ENCODE data around the gene ENHO. TPM values are rescaled to one million over a fixed set of nuclear protein-coding genes. Genes with fewer than 3 reads are reported as not detected.

Gene ENHO
- total and polyA plus RNA-seq, 2 donors (not counting 1 experiment from before 2014, with no cell fraction given) = not detected

DNA sequence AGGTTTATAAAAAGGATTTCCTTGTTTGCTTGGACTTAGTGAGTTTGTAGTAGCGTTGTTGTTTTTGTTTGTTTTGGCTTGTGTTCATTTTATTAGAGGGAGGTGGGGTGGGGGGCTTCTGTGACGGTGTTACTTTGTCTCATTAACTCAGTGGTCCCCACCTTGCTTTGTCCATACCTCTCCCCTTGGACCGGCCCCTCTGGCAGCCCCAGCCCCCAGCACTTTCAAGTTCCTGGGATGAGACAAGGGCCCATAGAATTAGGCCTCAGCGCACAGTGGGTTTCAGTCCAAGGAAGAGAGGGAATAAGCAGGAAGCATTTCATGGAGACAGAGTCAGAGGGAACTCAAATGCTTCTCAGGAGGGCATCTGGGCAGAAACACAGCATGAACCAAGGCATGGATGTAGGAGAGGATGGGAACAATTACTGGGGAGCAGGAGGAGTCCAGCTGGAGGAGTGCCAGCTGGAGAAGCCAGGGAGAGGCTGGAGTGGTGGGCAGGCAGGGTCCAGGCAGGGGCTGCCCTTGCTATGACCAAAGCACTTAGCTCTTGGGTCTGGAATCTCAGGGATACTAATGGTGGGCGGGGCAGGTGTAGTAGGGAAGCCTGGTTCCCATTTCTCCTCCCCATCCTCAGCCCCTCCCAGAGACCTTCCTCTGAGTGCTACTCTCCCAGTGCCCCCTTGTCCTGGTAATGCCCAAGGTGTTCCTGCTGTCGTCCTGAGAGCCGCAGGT lies 23.5 kb upstream of the ENHO start:
- Histone ChIP-seq H3K9me3 (ENCODE audit: control insufficient read depth, insufficient read depth, low read depth, low read length) (no peaks in the 10 kb centered on the region), H3K4me3 (replicated peaks in 1 of 4; ENCODE audit: control extremely low read depth in 1 of 4, insufficient read depth in 1 of 4, low read depth in 3 of 4, low read length in 4 of 4) (no peak overlapping the region), H2AFZ (ENCODE audit: low read length) (no peak overlapping the region), H3K27me3 (ENCODE audit: control insufficient read depth, insufficient read depth, low read length) (peaks cover 2% of the 10 kb centered on the region), H3K9ac (ENCODE audit: insufficient read depth, low read length) (no peak overlapping the region), H4K20me1 (ENCODE audit: control insufficient read depth, extremely low read depth, insufficient read depth, low read length) (no peaks in the 10 kb centered on the region), H3K27ac (ENCODE audit: insufficient read depth, low read length) (no peak overlapping the region), H3K4me1 (ENCODE audit: control insufficient read depth, extremely low read depth, insufficient read depth, low read length) (no peaks in the 10 kb centered on the region), H3K4me2 (ENCODE audit: extremely low read depth, insufficient read depth, low read length) (no peak overlapping the region), H3K79me2 (ENCODE audit: control insufficient read depth, insufficient read depth, low read length) (no peaks in the 10 kb centered on the region), H3K36me3 (ENCODE audit: control insufficient read depth, insufficient read depth, low read length) (no peaks in the 10 kb centered on the region)
- no peak for TF ChIP-seq EZH2 (IDR thresholded peaks at IDR 0.05; ENCODE audit: low read length, missing control alignments)
- no peak for TF ChIP-seq CTCF (conservative IDR thresholded peaks at IDR 0.05 in 1 of 2, IDR thresholded peaks at IDR 0.05 in 1 of 2; ENCODE audit: low read depth in 1 of 2, low read length in 2 of 2)
- no peak for DNase-seq (ENCODE audit: low read depth in 2 of 2)

DNA sequence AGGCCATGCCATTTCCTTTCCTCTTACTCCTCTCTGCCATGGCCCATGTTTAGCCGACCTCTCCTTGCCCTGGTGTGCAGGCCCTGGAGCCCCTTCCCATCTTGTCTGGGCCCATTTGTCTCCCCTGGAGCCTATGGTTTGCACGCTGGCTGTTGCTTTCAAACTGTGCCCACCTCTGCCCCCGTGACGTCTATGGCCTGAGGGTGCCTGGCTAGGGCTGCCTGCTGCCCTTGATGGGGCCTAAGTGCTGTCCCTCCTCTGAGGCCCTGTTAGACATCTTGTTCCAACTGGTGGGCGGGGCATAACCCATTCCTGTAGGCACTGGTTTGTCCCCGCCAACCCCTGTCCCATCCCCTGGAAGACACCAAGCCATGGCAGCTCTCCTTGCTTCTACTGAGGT lies 22.7 kb upstream of the ENHO start:
- no peak overlapping the region for H2AFZ ChIP-seq (ENCODE audit: low read length)
- no peaks in the 10 kb centered on the region for H3K36me3 ChIP-seq (ENCODE audit: control insufficient read depth, insufficient read depth, low read length)
- peaks cover 2% of the 10 kb centered on the region for H3K27me3 ChIP-seq (ENCODE audit: control insufficient read depth, insufficient read depth, low read length)
- no peak for DNase-seq (ENCODE audit: low read depth in 2 of 2)
- TF ChIP-seq CTCF (conservative IDR thresholded peaks at IDR 0.05 in 1 of 2, IDR thresholded peaks at IDR 0.05 in 1 of 2; ENCODE audit: low read depth in 1 of 2, low read length in 2 of 2) = no peak
- TF ChIP-seq EZH2 (IDR thresholded peaks at IDR 0.05; ENCODE audit: low read length, missing control alignments) = no peak
- no peaks in the 10 kb centered on the region for H3K4me1 ChIP-seq (ENCODE audit: control insufficient read depth, extremely low read depth, insufficient read depth, low read length)
- no peak overlapping the region for H3K4me3 ChIP-seq (replicated peaks in 1 of 4; ENCODE audit: control extremely low read depth in 1 of 4, insufficient read depth in 1 of 4, low read depth in 3 of 4, low read length in 4 of 4)
- no peaks in the 10 kb centered on the region for H4K20me1 ChIP-seq (ENCODE audit: control insufficient read depth, extremely low read depth, insufficient read depth, low read length)
- no peaks in the 10 kb centered on the region for H3K9me3 ChIP-seq (ENCODE audit: control insufficient read depth, insufficient read depth, low read depth, low read length)
- H3K9ac ChIP-seq (ENCODE audit: insufficient read depth, low read length) = no peak overlapping the region
- no peaks in the 10 kb centered on the region for H3K79me2 ChIP-seq (ENCODE audit: control insufficient read depth, insufficient read depth, low read length)
- no peak overlapping the region for H3K27ac ChIP-seq (ENCODE audit: insufficient read depth, low read length)
- no peak overlapping the region for H3K4me2 ChIP-seq (ENCODE audit: extremely low read depth, insufficient read depth, low read length)

DNA sequence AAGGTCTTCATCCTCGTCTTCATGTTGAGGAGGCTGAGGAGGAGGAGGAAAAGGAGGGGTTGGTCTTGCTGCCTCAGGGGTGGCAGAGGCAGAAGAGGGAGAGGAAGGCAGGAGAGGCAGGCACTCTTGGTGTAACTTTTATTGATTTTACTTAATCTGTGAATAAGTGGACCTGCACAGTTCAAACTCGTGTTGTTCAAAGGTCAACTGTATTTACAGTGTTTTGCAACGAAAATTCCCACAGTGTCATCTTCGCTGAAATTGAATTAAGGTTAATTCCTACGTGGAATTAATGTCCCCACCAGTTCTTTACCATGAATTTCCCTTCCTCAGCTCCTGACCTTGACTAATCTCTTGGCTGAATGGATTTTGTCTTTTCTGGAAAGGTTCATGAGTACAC lies 21.2 kb upstream of the ENHO start:
- no peaks in the 10 kb centered on the region for H4K20me1 ChIP-seq (ENCODE audit: control insufficient read depth, extremely low read depth, insufficient read depth, low read length)
- H3K79me2 ChIP-seq (ENCODE audit: control insufficient read depth, insufficient read depth, low read length) = no peaks in the 10 kb centered on the region
- no peak overlapping the region for H3K4me2 ChIP-seq (ENCODE audit: extremely low read depth, insufficient read depth, low read length)
- TF ChIP-seq EZH2 (IDR thresholded peaks at IDR 0.05; ENCODE audit: low read length, missing control alignments) = no peak
- TF ChIP-seq CTCF (conservative IDR thresholded peaks at IDR 0.05 in 1 of 2, IDR thresholded peaks at IDR 0.05 in 1 of 2; ENCODE audit: low read depth in 1 of 2, low read length in 2 of 2) = no peak
- no peak overlapping the region for H3K9ac ChIP-seq (ENCODE audit: insufficient read depth, low read length)
- no peaks in the 10 kb centered on the region for H3K36me3 ChIP-seq (ENCODE audit: control insufficient read depth, insufficient read depth, low read length)
- H3K27me3 ChIP-seq (ENCODE audit: control insufficient read depth, insufficient read depth, low read length) = peaks cover 2% of the 10 kb centered on the region
- H3K4me3 ChIP-seq (replicated peaks in 1 of 4; ENCODE audit: control extremely low read depth in 1 of 4, insufficient read depth in 1 of 4, low read depth in 3 of 4, low read length in 4 of 4) = no peak overlapping the region
- no peaks in the 10 kb centered on the region for H3K9me3 ChIP-seq (ENCODE audit: control insufficient read depth, insufficient read depth, low read depth, low read length)
- no peak for DNase-seq (ENCODE audit: low read depth in 2 of 2)
- no peaks in the 10 kb centered on the region for H3K4me1 ChIP-seq (ENCODE audit: control insufficient read depth, extremely low read depth, insufficient read depth, low read length)
- no peak overlapping the region for H2AFZ ChIP-seq (ENCODE audit: low read length)
- H3K27ac ChIP-seq (ENCODE audit: insufficient read depth, low read length) = no peak overlapping the region
